DMS53 (cell line): ENCODE data around the gene SMURF2.
A peak's percentile ranks its signal among the peaks of the same experiment; 100 is the strongest.
"Not testable (repeated sequence)": the region's sequence is repeated elsewhere in the genome, so short reads cannot be mapped to it uniquely, and the experiment has no call there.

ENCODE experiments used
- DNase-seq: peaks from one replicate; lab custom pipeline; 2025; lab: John Stamatoyannopoulos, UW

The SMURF2 gene

GRCh38 chr17:64596439-64596838 is 65.7 kb downstream of the SMURF2 start:
- DNase-seq: no peak

GRCh38 chr17:64591944-64592343 is 70.2 kb downstream of the SMURF2 start:
- no peak for DNase-seq

- no peak for DNase-seq
These were observed 77.0 kb downstream of the SMURF2 start for GRCh38 chr17:64585146-64585545.

- no peak for DNase-seq
These were observed 79.1 kb downstream of the SMURF2 start for GRCh38 chr17:64583038-64583437.

- no peak for DNase-seq
These were observed 81.5 kb downstream of the SMURF2 start for GRCh38 chr17:64580384-64581315.

- no peak for DNase-seq
These were observed 82.2 kb downstream of the SMURF2 start for GRCh38 chr17:64579917-64580316.

- not testable (repeated sequence) for DNase-seq
These were observed 85.1 kb downstream of the SMURF2 start for GRCh38 chr17:64577025-64577424.

- no peak for DNase-seq
These were observed 86.7 kb downstream of the SMURF2 start for GRCh38 chr17:64575431-64575830.

GRCh38 chr17:64574646-64575045 is 87.5 kb downstream of the SMURF2 start:
- no peak for DNase-seq

- DNase-seq: no peak
These were observed 88.9 kb downstream of the SMURF2 start for GRCh38 chr17:64573214-64573613.

GRCh38 chr17:64572682-64573154 is 89.4 kb downstream of the SMURF2 start:
- peak; percentile 29 for DNase-seq

- DNase-seq: no peak
These were observed 90.4 kb downstream of the SMURF2 start for GRCh38 chr17:64571746-64572145.

GRCh38 chr17:64565563-64565962 is 96.5 kb downstream of the SMURF2 start:
- DNase-seq: peak; percentile 69

- no peak for DNase-seq
These were observed 98.0 kb downstream of the SMURF2 start for GRCh38 chr17:64564098-64564497.

- DNase-seq: no peak
These were observed 106.8 kb downstream of the SMURF2 start for GRCh38 chr17:64555281-64555680.

GRCh38 chr17:64554028-64554637 is 108.0 kb downstream of the SMURF2 start:
- no peak for DNase-seq

GRCh38 chr17:64551461-64551860 is 110.6 kb downstream of the SMURF2 start:
- no peak for DNase-seq

- no peak for DNase-seq
These were observed 114.8 kb downstream of the SMURF2 start for GRCh38 chr17:64547319-64547718.

- DNase-seq: no peak
These were observed 115.4 kb downstream of the SMURF2 start for GRCh38 chr17:64546716-64547115.

GRCh38 chr17:64544742-64545141 is 117.4 kb downstream of the SMURF2 start:
- DNase-seq: no peak

GRCh38 chr17:64540118-64540776 is 121.9 kb downstream of the SMURF2 start:
- no peak for DNase-seq

- DNase-seq: no peak
These were observed 123.5 kb downstream of the SMURF2 start for GRCh38 chr17:64538508-64539130.
